Measurements from ENCODE around the gene SVEP1.

The SVEP1 gene

DNA sequence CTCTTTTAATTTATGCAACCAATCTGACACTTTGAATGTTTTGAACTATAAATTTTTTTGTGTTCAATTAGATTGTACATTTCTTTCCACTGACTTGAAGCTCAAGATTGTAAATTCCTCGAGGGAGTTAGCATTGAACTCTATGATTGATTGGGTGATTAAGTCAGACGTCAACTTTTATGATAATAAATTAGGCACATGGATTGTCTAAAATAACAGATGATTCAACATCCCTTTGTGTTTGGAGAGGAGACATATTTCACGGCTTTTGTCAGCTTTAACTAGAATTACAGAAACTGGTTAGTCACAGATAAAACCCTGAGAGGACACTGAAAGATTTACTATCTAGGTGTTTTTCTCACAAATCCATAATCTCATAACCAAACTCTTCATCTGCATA, 209.2 kb downstream of the SVEP1 start (continued):
- TF ChIP-seq TRIM28 (IDR thresholded peaks at IDR 0.05; ENCODE audit: borderline replicate concordance, low read length) (no peak), ZBTB1 (tag by site-specific recombination; IDR thresholded peaks at IDR 0.05) (peak; percentile 45; the same call in 1 of the 2 replicates), ZNF610 (tag by site-specific recombination; IDR thresholded peaks at IDR 0.05; ENCODE audit: borderline replicate concordance) (no peak), ZNF239 (tag by site-specific recombination; IDR thresholded peaks at IDR 0.05) (no peak), ZNF426 (tag by site-specific recombination; IDR thresholded peaks at IDR 0.05) (no peak; the same call in 1 of the 2 replicates), FEZF1 (tag by site-specific recombination; IDR thresholded peaks at IDR 0.05) (peak; percentile 94), ZNF2 (tag by site-specific recombination; IDR thresholded peaks at IDR 0.05) (peak; percentile 29; the same call in 1 of the 2 replicates), ZSCAN30 (tag by site-specific recombination; IDR thresholded peaks at IDR 0.05) (no peak), ZNF324 (tag by site-specific recombination; IDR thresholded peaks at IDR 0.05) (0 out of 2 replicates have a peak, but pooled peaks have one; percentile 48), ZFP69B (tag by site-specific recombination; IDR thresholded peaks at IDR 0.05) (peak; percentile 64; the same call in 1 of the 2 replicates), KLF8 (tag by site-specific recombination; IDR thresholded peaks at IDR 0.05) (peak; percentile 79), ZNF394 (tag by site-specific recombination; IDR thresholded peaks at IDR 0.05; ENCODE audit: borderline replicate concordance) (peak; percentile 72), MEIS1 (CRISPR knock-in tag; IDR thresholded peaks at IDR 0.05; ENCODE audit: borderline replicate concordance) (peak; percentile 86; the same call in 1 of the 2 replicates), WT1 (tag by site-specific recombination; IDR thresholded peaks at IDR 0.05) (peak; percentile 85)
- TF ChIP-seq, protein P1, sequence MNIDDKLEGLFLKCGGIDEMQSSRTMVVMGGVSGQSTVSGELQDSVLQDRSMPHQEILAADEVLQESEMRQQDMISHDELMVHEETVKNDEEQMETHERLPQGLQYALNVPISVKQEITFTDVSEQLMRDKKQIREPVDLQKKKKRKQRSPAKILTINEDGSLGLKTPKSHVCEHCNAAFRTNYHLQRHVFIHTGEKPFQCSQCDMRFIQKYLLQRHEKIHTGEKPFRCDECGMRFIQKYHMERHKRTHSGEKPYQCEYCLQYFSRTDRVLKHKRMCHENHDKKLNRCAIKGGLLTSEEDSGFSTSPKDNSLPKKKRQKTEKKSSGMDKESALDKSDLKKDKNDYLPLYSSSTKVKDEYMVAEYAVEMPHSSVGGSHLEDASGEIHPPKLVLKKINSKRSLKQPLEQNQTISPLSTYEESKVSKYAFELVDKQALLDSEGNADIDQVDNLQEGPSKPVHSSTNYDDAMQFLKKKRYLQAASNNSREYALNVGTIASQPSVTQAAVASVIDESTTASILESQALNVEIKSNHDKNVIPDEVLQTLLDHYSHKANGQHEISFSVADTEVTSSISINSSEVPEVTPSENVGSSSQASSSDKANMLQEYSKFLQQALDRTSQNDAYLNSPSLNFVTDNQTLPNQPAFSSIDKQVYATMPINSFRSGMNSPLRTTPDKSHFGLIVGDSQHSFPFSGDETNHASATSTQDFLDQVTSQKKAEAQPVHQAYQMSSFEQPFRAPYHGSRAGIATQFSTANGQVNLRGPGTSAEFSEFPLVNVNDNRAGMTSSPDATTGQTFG (tag by site-specific recombination; IDR thresholded peaks at IDR 0.05; ENCODE audit: borderline replicate concordance), result peak; percentile 59; the same call in 1 of the 2 replicates
- TF ChIP-seq, protein P2, sequence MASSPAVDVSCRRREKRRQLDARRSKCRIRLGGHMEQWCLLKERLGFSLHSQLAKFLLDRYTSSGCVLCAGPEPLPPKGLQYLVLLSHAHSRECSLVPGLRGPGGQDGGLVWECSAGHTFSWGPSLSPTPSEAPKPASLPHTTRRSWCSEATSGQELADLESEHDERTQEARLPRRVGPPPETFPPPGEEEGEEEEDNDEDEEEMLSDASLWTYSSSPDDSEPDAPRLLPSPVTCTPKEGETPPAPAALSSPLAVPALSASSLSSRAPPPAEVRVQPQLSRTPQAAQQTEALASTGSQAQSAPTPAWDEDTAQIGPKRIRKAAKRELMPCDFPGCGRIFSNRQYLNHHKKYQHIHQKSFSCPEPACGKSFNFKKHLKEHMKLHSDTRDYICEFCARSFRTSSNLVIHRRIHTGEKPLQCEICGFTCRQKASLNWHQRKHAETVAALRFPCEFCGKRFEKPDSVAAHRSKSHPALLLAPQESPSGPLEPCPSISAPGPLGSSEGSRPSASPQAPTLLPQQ (tag by site-specific recombination; IDR thresholded peaks at IDR 0.05), result no peak
- TF ChIP-seq, protein P3, sequence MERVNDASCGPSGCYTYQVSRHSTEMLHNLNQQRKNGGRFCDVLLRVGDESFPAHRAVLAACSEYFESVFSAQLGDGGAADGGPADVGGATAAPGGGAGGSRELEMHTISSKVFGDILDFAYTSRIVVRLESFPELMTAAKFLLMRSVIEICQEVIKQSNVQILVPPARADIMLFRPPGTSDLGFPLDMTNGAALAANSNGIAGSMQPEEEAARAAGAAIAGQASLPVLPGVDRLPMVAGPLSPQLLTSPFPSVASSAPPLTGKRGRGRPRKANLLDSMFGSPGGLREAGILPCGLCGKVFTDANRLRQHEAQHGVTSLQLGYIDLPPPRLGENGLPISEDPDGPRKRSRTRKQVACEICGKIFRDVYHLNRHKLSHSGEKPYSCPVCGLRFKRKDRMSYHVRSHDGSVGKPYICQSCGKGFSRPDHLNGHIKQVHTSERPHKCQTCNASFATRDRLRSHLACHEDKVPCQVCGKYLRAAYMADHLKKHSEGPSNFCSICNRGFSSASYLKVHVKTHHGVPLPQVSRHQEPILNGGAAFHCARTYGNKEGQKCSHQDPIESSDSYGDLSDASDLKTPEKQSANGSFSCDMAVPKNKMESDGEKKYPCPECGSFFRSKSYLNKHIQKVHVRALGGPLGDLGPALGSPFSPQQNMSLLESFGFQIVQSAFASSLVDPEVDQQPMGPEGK (tag by site-specific recombination; IDR thresholded peaks at IDR 0.05), result 0 out of 2 replicates have a peak, but pooled peaks have one; percentile 17
- TF ChIP-seq, protein P4, sequence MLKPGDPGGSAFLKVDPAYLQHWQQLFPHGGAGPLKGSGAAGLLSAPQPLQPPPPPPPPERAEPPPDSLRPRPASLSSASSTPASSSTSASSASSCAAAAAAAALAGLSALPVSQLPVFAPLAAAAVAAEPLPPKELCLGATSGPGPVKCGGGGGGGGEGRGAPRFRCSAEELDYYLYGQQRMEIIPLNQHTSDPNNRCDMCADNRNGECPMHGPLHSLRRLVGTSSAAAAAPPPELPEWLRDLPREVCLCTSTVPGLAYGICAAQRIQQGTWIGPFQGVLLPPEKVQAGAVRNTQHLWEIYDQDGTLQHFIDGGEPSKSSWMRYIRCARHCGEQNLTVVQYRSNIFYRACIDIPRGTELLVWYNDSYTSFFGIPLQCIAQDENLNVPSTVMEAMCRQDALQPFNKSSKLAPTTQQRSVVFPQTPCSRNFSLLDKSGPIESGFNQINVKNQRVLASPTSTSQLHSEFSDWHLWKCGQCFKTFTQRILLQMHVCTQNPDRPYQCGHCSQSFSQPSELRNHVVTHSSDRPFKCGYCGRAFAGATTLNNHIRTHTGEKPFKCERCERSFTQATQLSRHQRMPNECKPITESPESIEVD (tag by site-specific recombination; IDR thresholded peaks at IDR 0.05), result peak; percentile 81
- TF ChIP-seq, protein P5, sequence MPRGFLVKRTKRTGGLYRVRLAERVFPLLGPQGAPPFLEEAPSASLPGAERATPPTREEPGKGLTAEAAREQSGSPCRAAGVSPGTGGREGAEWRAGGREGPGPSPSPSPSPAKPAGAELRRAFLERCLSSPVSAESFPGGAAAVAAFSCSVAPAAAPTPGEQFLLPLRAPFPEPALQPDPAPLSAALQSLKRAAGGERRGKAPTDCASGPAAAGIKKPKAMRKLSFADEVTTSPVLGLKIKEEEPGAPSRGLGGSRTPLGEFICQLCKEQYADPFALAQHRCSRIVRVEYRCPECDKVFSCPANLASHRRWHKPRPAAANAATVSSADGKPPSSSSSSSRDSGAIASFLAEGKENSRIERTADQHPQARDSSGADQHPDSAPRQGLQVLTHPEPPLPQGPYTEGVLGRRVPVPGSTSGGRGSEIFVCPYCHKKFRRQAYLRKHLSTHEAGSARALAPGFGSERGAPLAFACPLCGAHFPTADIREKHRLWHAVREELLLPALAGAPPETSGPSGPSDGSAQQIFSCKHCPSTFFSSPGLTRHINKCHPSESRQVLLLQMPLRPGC (tag by site-specific recombination; IDR thresholded peaks at IDR 0.05), result peak; percentile 89
- TF ChIP-seq, protein P6, sequence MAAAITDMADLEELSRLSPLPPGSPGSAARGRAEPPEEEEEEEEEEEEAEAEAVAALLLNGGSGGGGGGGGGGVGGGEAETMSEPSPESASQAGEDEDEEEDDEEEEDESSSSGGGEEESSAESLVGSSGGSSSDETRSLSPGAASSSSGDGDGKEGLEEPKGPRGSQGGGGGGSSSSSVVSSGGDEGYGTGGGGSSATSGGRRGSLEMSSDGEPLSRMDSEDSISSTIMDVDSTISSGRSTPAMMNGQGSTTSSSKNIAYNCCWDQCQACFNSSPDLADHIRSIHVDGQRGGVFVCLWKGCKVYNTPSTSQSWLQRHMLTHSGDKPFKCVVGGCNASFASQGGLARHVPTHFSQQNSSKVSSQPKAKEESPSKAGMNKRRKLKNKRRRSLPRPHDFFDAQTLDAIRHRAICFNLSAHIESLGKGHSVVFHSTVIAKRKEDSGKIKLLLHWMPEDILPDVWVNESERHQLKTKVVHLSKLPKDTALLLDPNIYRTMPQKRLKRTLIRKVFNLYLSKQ (tag by site-specific recombination; IDR thresholded peaks at IDR 0.05; ENCODE audit: borderline replicate concordance), result no peak
- TF ChIP-seq, protein P7, sequence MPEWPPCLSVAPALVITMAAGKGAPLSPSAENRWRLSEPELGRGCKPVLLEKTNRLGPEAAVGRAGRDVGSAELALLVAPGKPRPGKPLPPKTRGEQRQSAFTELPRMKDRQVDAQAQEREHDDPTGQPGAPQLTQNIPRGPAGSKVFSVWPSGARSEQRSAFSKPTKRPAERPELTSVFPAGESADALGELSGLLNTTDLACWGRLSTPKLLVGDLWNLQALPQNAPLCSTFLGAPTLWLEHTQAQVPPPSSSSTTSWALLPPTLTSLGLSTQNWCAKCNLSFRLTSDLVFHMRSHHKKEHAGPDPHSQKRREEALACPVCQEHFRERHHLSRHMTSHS (tag by site-specific recombination; IDR thresholded peaks at IDR 0.05), result peak; percentile 68; the same call in 1 of the 2 replicates
- TF ChIP-seq, protein P8, sequence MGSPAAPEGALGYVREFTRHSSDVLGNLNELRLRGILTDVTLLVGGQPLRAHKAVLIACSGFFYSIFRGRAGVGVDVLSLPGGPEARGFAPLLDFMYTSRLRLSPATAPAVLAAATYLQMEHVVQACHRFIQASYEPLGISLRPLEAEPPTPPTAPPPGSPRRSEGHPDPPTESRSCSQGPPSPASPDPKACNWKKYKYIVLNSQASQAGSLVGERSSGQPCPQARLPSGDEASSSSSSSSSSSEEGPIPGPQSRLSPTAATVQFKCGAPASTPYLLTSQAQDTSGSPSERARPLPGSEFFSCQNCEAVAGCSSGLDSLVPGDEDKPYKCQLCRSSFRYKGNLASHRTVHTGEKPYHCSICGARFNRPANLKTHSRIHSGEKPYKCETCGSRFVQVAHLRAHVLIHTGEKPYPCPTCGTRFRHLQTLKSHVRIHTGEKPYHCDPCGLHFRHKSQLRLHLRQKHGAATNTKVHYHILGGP (tag by site-specific recombination; IDR thresholded peaks at IDR 0.05), result peak; percentile 99
